HUES6 (cell line): ENCODE data around the gene DYRK1B.

Source experiments
- H3K27ac ChIP-seq: 2 replicates; pipeline ENCODE4 v1.7.0; 2013; ENCODE audit warnings: low read depth, mild to moderate bottlenecking, low read length, inconsistent platforms
- H3K27me3 ChIP-seq: 2 replicates; pipeline ENCODE4 v1.6.1; 2013; ENCODE audit warnings: low read length; ENCODE audit not compliant: control insufficient read depth, insufficient read depth
- H3K36me3 ChIP-seq: 2 replicates; pipeline ENCODE4 v1.6.1; 2013; ENCODE audit warnings: low read length; ENCODE audit not compliant: control insufficient read depth, insufficient read depth
- H3K4me1 ChIP-seq: 2 replicates; pipeline ENCODE4 v1.6.1; 2013; ENCODE audit warnings: low read length; ENCODE audit not compliant: control insufficient read depth, insufficient read depth
- H3K4me3 ChIP-seq: 2 replicates; pipeline ENCODE4 v1.5.1; 2013; ENCODE audit warnings: low read depth, low read length
- H3K9ac ChIP-seq: one replicate; pipeline ENCODE4 v1.6.1; 2013; ENCODE audit warnings: mild to moderate bottlenecking, low read length
- H3K9me3 ChIP-seq: 2 replicates; pipeline ENCODE4 v1.6.1; 2013; ENCODE audit warnings: low read depth, low read length; ENCODE audit not compliant: control insufficient read depth, insufficient read depth

Gene DYRK1B

DNA sequence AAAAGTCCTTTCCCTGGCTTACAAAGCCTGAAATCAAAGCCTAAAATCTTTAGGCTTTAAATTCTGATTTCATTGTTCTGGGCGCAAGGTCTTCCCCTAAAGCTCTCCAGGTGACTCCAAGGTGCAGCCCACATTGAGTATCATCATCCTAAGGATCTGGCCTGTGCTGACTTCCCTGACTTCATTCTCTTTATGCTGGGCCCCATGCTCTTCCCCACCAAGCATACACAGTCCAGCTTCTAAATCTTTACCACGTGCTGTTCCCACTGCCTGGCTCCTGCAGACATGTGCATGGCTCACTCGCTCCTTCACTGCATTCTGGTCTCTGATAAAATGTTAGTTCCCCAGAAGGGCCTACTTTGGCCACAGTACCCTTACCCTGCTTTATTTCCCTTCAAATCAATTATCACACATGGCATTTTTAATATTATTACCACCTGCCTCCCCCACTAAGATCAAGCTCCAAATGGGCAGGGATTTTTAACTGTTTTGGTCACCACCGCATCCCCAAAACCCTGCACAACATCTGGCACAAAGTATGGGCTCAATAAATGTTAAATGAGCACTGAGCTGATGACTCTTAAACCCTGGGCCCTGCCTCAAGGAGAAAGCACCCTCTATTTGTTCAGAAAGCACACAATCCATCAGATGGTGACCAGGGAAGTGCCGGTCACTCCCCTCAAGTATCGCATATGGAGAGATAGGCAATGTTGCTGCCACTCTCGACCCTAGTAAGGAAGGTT is 8.9 kb upstream of the DYRK1B start:
- Histone ChIP-seq H3K4me1 (peaks cover 32% of the 10 kb centered on the region), H3K9ac (no peak overlapping the region), H3K4me3 (no peak overlapping the region)

DNA sequence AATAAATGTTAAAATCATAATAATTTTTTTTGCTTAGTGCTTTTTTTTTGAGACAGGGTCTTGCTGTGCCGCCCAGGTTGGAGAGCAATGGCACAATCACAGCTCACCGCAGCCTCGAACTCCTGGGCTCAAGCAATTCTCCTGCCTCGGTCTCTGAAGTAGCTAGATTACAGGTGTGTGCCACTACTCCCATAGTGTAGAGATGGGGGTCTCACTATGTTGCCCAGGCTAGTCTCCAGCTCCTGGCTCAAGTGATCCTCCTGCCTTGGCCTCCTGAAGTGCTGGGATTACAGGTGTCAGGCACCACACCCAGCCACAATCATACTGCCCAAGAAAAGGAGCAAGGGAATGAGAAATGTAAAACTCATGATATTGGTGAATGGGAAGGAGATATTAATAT is 7.1 kb upstream of the DYRK1B start:
- Histone ChIP-seq H3K9me3 (no peaks in the 10 kb centered on the region), H3K27ac (no peak overlapping the region), H3K4me1 (peaks cover 21% of the 10 kb centered on the region), H3K27me3 (no peaks in the 10 kb centered on the region), H3K4me3 (no peak overlapping the region), H3K36me3 (peaks cover 55% of the 10 kb centered on the region), H3K9ac (no peak overlapping the region)

More for the DNA sequence above, 8.9 kb upstream of the DYRK1B start:
- peaks cover 36% of the 10 kb centered on the region for H3K36me3 ChIP-seq
- H3K27ac ChIP-seq = no peak overlapping the region
- no peaks in the 10 kb centered on the region for H3K27me3 ChIP-seq
- H3K9me3 ChIP-seq = no peaks in the 10 kb centered on the region

DNA sequence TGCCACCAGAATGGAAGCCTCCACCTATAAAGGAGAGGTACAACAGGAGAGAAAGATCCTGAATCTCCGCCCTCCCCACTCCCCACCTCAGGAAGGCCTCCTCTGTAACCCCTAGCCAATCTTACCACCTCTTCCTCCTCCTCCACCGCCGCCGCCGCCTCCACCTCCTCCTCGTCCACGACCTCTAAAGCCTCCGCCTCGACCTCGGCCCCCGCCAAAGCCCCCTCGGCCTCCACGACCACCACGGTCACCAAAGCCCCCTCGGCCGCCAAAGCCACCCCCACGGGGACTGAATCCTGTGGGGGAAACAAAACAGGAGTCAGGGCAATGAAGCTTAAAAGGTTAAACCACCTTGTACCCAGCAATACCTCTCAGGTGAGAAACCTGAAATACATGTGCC is 6.5 kb upstream of the DYRK1B start:
- H3K27ac ChIP-seq = no peak overlapping the region
- peaks cover 21% of the 10 kb centered on the region for H3K4me1 ChIP-seq
- H3K27me3 ChIP-seq = no peaks in the 10 kb centered on the region
- H3K9ac ChIP-seq = no peak overlapping the region
- no peaks in the 10 kb centered on the region for H3K9me3 ChIP-seq
- peaks cover 60% of the 10 kb centered on the region for H3K36me3 ChIP-seq
- H3K4me3 ChIP-seq = no peak overlapping the region

DNA sequence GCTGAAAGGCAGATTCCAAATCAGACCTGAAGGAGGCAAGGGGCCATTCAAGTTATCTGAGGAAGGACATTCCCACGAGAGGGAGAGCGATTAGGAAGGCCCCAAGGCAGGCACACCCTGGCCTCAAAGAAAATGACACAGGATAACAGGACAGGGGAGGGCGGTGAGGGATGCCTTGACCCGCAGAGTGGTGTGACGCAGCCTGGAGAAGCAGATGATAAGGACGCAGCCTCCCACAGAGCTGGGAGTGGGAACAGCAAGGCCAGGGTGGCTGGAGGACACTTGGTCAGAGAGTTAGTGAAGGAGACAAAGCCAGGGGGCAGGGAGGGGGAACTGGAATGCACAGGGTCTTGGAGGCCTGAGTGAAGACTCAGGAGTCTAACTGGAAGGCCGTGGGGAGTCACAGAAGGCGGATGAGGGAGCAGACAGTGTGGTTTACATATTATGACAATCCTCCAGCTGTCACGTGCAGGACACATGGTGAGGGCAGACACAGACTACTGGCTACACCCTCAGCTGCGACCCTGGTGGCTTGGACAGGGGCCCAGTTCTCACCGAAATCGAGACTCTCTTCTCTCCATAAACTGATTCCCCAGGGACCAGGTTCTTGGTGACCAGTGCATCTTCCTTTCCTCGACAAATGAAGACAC is 5.8 kb upstream of the DYRK1B start:
- H3K36me3 ChIP-seq = peaks cover 66% of the 10 kb centered on the region

GRCh38 chr19:39838569-39838968 is 4.6 kb upstream of the DYRK1B start:
- H3K36me3 ChIP-seq = peaks cover 72% of the 10 kb centered on the region
- no peak overlapping the region for H3K27ac ChIP-seq

More for the DNA sequence above, 5.8 kb upstream of the DYRK1B start:
- Histone ChIP-seq H3K9ac (no peak overlapping the region), H3K27ac (no peak overlapping the region; the same call in 1 of the 2 replicates), H3K27me3 (no peaks in the 10 kb centered on the region), H3K9me3 (no peaks in the 10 kb centered on the region), H3K4me1 (peaks cover 20% of the 10 kb centered on the region), H3K4me3 (no peak overlapping the region)

GRCh38 chr19:39837978-39838377 is 4.0 kb upstream of the DYRK1B start:
- Histone ChIP-seq H3K36me3 (peaks cover 72% of the 10 kb centered on the region), H3K4me3 (no peak overlapping the region), H3K9me3 (no peaks in the 10 kb centered on the region), H3K9ac (no peak overlapping the region), H3K27ac (no peak overlapping the region), H3K4me1 (peaks cover 11% of the 10 kb centered on the region), H3K27me3 (no peaks in the 10 kb centered on the region)

More at GRCh38 chr19:39838569-39838968, 4.6 kb upstream of the DYRK1B start:
- Histone ChIP-seq H3K4me3 (no peak overlapping the region), H3K27me3 (no peaks in the 10 kb centered on the region), H3K9ac (no peak overlapping the region), H3K9me3 (no peaks in the 10 kb centered on the region), H3K4me1 (peaks cover 15% of the 10 kb centered on the region)

- Histone ChIP-seq H3K27ac (no peak overlapping the region), H3K9me3 (no peaks in the 10 kb centered on the region), H3K36me3 (peaks cover 65% of the 10 kb centered on the region), H3K27me3 (no peaks in the 10 kb centered on the region), H3K4me3 (0 out of 2 replicates have a peak overlapping the region, but pooled peaks have one; percentile 1), H3K9ac (no peak overlapping the region), H3K4me1 (peaks cover 3% of the 10 kb centered on the region)
These were observed 402 bp upstream of the DYRK1B start for GRCh38 chr19:39834287-39834841.

GRCh38 chr19:39833160-39833463 is 850 bp downstream of the DYRK1B start:
- H3K4me1 ChIP-seq = peaks cover 3% of the 10 kb centered on the region
- no peaks in the 10 kb centered on the region for H3K27me3 ChIP-seq
- peak overlapping the region; percentile 45 for H3K9ac ChIP-seq
- peak overlapping the region; percentile 71 for H3K27ac ChIP-seq
- H3K4me3 ChIP-seq = peak overlapping the region; percentile 81
- H3K9me3 ChIP-seq = no peaks in the 10 kb centered on the region
- peaks cover 52% of the 10 kb centered on the region for H3K36me3 ChIP-seq

GRCh38 chr19:39832341-39833083 is 1.4 kb downstream of the DYRK1B start:
- Histone ChIP-seq H3K4me1 (peaks cover 3% of the 10 kb centered on the region), H3K27me3 (no peaks in the 10 kb centered on the region), H3K9ac (peak overlapping the region; percentile 45), H3K9me3 (no peaks in the 10 kb centered on the region), H3K36me3 (peaks cover 51% of the 10 kb centered on the region), H3K4me3 (peak overlapping the region; percentile 81), H3K27ac (peak overlapping the region; percentile 71; the same call in 1 of the 2 replicates)

GRCh38 chr19:39831679-39832078 is 2.3 kb downstream of the DYRK1B start:
- peaks cover 48% of the 10 kb centered on the region for H3K36me3 ChIP-seq
- peaks cover 3% of the 10 kb centered on the region for H3K4me1 ChIP-seq
- H3K27me3 ChIP-seq = no peaks in the 10 kb centered on the region
- H3K4me3 ChIP-seq = no peak overlapping the region
- H3K9me3 ChIP-seq = no peaks in the 10 kb centered on the region
- no peak overlapping the region for H3K27ac ChIP-seq
- no peak overlapping the region for H3K9ac ChIP-seq

- no peak overlapping the region for H3K4me3 ChIP-seq
- H3K27me3 ChIP-seq = no peaks in the 10 kb centered on the region
- H3K27ac ChIP-seq = no peak overlapping the region
- H3K4me1 ChIP-seq = peaks cover 3% of the 10 kb centered on the region
- H3K36me3 ChIP-seq = peaks cover 44% of the 10 kb centered on the region
- H3K9me3 ChIP-seq = no peaks in the 10 kb centered on the region
- no peak overlapping the region for H3K9ac ChIP-seq
These were observed 3.1 kb downstream of the DYRK1B start for GRCh38 chr19:39830847-39831246.
